ENCODE measurements around the gene EVPL. TPM values are rescaled to one million over a fixed set of nuclear protein-coding genes. Genes with fewer than 3 reads are reported as not detected.

Gene EVPL
- total RNA-seq, 1 donor from 2014 or later: not detected

DNA sequence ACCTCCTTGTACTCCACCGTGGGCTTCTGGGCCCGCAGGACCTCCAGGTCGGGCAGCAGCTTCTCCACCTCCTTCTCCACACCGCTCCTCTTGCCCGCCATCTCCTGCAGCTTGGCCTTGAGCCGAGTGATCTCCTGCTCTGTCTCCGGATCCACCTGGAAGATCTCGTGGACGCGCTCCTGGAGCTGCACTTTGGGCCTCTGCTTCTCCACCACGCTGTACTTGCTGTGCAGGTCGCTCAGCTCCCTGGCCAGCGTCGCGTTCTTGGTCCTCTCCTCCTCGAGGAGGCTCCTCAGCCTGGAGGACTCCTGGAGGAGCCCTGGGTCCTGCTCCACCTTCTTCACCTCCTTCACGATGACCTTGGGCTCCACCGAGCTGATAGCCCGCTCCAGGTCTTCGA, 17.7 kb downstream of the EVPL start:
- no peaks in the 10 kb centered on the region for H3K27me3 Mint-ChIP-seq
- no peaks in the 10 kb centered on the region for H3K9me3 Mint-ChIP-seq
- no peak overlapping the region for H3K27ac Mint-ChIP-seq
- intact Hi-C loops (cut with micrococcal nuclease): no loop called here
- no peaks in the 10 kb centered on the region for H3K36me3 Mint-ChIP-seq (ENCODE audit: low read depth)
- ChIA-PET POLR2A (interaction anchor here (0.5 kb wide), 1 partner anchor 63 kb away, joined by 3 read pairs; no protein-coding TSS in a partner anchor), CTCF (interaction anchor here (1.3 to 3.5 kb wide), 4 partner anchors 10 to 270 kb away, joined by 3 to 17 read pairs (median 5); partner anchors contain the start of gene MRPL38)
- DNase-seq: no peak
- H3K4me1 Mint-ChIP-seq: peaks cover 5% of the 10 kb centered on the region
- TF ChIP-seq, protein P1, sequence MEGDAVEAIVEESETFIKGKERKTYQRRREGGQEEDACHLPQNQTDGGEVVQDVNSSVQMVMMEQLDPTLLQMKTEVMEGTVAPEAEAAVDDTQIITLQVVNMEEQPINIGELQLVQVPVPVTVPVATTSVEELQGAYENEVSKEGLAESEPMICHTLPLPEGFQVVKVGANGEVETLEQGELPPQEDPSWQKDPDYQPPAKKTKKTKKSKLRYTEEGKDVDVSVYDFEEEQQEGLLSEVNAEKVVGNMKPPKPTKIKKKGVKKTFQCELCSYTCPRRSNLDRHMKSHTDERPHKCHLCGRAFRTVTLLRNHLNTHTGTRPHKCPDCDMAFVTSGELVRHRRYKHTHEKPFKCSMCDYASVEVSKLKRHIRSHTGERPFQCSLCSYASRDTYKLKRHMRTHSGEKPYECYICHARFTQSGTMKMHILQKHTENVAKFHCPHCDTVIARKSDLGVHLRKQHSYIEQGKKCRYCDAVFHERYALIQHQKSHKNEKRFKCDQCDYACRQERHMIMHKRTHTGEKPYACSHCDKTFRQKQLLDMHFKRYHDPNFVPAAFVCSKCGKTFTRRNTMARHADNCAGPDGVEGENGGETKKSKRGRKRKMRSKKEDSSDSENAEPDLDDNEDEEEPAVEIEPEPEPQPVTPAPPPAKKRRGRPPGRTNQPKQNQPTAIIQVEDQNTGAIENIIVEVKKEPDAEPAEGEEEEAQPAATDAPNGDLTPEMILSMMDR (IDR thresholded peaks at IDR 0.05): no peak
- H3K4me3 Mint-ChIP-seq: no peak overlapping the region
- ATAC-seq (ENCODE audit: low read depth): no peak

DNA sequence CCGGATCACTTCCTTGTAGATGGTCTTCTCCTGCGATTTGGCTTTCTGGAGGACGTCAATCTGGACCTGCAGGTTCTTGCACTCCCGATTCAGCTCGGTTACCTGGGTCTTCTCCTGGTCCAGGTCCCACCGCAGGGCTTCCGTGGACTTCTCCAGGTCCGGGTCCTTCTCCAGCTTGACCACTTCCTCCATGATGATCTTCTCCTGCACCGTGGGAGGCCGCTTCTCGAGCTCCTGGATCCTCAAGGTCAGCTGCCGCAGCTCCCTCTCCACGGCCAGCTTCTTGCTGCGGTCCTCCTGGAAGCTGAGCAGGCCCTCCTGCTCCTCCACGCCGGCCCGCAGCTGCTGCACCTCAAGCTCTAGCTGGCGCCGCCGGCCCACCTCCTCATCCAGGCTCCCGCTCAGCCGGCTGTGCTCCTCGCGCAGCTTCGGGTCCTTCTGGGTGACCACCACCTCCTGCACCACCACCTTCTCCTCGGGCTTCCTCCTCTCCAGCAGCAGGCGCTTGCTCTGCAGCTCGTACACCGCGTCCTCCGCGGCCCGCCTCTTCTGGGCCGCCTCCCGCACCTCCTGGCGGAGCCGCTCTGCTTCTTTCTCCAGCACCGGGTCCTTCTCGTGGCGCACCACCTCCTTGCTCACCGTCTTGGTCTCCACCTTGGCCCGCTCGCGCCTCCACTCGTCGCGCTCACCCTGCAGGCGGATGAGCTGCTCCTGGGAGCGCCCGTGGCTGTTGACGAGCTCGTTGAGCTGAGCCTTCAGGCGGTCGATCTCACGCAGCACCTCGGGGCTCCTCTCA, 18.3 kb downstream of the EVPL start:
- H3K4me1 Mint-ChIP-seq: no peaks in the 10 kb centered on the region
- no peaks in the 10 kb centered on the region for H3K9me3 Mint-ChIP-seq
- TF ChIP-seq, protein P1 (IDR thresholded peaks at IDR 0.05): no peak
- intact Hi-C loops (cut with micrococcal nuclease): no loop called here
- ChIA-PET CTCF (interaction anchor here (0.6 to 3.5 kb wide), 7 partner anchors 10 to 293 kb away, joined by 3 to 17 read pairs (median 4); partner anchors contain the start of gene MRPL38), POLR2A (no interaction called here)
- H3K27me3 Mint-ChIP-seq: no peaks in the 10 kb centered on the region
- ATAC-seq (ENCODE audit: low read depth) (no peak), DNase-seq (no peak)
- H3K4me3 Mint-ChIP-seq: no peak overlapping the region
- no peak overlapping the region for H3K27ac Mint-ChIP-seq
- H3K36me3 Mint-ChIP-seq (ENCODE audit: low read depth): peaks cover 2% of the 10 kb centered on the region

DNA sequence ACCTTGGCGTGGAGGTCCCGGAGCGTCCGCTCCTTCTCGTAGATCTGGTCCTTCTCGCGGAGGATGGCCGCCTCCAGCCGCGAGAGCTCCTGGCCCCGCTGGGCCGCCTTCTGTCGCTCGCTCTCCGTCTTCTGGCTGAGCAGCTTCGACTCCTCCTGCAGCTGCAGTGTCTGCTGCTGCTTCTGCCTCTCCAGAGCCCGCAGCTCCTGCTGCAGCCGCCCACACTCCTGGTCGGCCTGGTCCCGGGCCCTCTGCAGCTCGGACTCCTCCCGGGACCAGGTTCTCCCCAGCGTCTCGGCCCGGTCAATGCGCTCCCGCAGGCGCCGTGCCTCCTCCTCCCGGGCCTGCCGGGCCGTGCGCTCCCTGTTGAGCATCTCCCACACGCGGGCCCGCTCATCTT, 18.9 kb downstream of the EVPL start:
- H3K4me1 Mint-ChIP-seq: no peaks in the 10 kb centered on the region
- ATAC-seq (ENCODE audit: low read depth) (no peak), DNase-seq (no peak)
- no peaks in the 10 kb centered on the region for H3K9me3 Mint-ChIP-seq
- H3K4me3 Mint-ChIP-seq: no peak overlapping the region
- H3K27me3 Mint-ChIP-seq: no peaks in the 10 kb centered on the region
- intact Hi-C loops (cut with micrococcal nuclease): no loop called here
- no peak overlapping the region for H3K27ac Mint-ChIP-seq
- ChIA-PET POLR2A (no interaction called here), CTCF (interaction anchor here (0.6 to 3.5 kb wide), 5 partner anchors 11 to 293 kb away, joined by 3 to 17 read pairs (median 4); partner anchors contain the start of gene MRPL38)
- TF ChIP-seq, protein P1 (IDR thresholded peaks at IDR 0.05): no peak
- peaks cover 2% of the 10 kb centered on the region for H3K36me3 Mint-ChIP-seq (ENCODE audit: low read depth)

DNA sequence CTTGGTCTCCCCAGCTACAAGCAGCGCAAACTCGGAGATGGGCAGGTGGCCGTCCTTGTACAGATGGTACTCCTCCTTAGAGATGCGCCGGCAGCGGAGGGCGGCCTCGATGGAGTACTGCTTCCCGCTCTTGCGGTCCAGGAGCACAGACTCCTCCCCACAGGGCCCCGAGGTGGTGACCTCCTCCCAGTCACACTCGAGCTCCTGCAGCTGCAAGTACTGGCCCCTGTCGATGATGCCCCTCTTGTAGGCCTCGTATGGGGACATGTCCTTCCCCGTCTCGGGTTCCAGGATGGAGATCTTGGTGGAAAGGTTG, 19.3 kb downstream of the EVPL start:
- H3K27ac Mint-ChIP-seq: no peak overlapping the region
- H3K27me3 Mint-ChIP-seq: no peaks in the 10 kb centered on the region
- ChIA-PET CTCF (interaction anchor here (0.6 to 3.5 kb wide), 4 partner anchors 102 to 294 kb away, joined by 3 to 17 read pairs (median 4); partner anchors contain the start of gene MRPL38), POLR2A (no interaction called here)
- H3K4me1 Mint-ChIP-seq: no peaks in the 10 kb centered on the region
- TF ChIP-seq, protein P1 (IDR thresholded peaks at IDR 0.05): no peak
- no peaks in the 10 kb centered on the region for H3K9me3 Mint-ChIP-seq
- ATAC-seq (ENCODE audit: low read depth) (no peak), DNase-seq (no peak)
- H3K4me3 Mint-ChIP-seq: no peak overlapping the region
- intact Hi-C loops (cut with micrococcal nuclease): no loop called here
- H3K36me3 Mint-ChIP-seq (ENCODE audit: low read depth): peaks cover 2% of the 10 kb centered on the region

DNA sequence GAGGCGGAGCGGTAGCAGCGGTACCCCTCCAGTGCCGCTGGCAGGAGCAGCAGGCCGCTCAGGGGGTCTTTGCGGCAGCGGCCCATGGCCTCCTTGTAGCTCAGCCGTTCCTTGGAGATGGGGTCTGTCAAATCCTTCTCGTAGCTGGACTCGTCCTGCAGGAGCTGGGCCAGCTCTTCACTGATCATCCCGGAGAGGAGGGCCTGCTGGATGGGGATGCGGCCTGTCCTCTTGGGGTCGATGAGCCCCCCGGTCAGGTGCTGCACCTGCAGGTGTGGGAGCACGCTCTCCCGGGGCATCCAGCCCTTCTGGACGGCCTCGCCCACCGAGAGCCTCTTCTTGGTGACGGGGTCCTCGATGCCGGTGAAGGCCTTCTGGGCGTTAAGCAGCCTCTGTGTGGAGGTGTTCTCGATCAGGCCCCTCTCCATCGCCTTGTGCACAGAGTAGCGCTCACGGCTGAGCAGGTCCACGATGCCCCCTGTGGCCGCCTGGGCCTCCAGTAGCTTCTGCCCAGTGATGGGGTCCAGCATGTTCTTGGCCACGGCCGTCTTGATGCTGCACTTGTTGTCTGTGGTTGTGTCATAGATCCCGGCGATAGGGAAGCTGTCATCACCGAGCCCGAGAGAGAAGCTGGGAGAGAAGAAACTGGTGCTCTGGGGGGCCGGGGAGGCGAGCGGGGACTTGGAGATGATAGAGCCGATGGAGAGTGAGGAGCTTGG, 19.8 kb downstream of the EVPL start:
- ChIA-PET CTCF (interaction anchor here (2.2 to 3.5 kb wide), 2 partner anchors 102 to 273 kb away, joined by 5 to 17 read pairs; partner anchors contain the start of gene MRPL38), POLR2A (no interaction called here)
- TF ChIP-seq, protein P1 (IDR thresholded peaks at IDR 0.05): no peak
- Mint-ChIP-seq H3K4me3 (no peak overlapping the region), H3K27ac (no peak overlapping the region), H3K36me3 (ENCODE audit: low read depth) (peaks cover 4% of the 10 kb centered on the region), H3K4me1 (no peaks in the 10 kb centered on the region), H3K9me3 (no peaks in the 10 kb centered on the region), H3K27me3 (no peaks in the 10 kb centered on the region)
- ATAC-seq (ENCODE audit: low read depth) (no peak), DNase-seq (no peak)
- intact Hi-C loops (cut with micrococcal nuclease): no loop called here
